Stimulated activated CD8-positive, alpha-beta memory T cell treated with anti-CD3 and anti-CD28 coated beads, Interleukin-4, amount 100 ng/mL, for 4 hours (primary cell): ENCODE results near the gene ALAD.
"Not testable (repeated sequence)": the region's sequence is repeated elsewhere in the genome, so short reads cannot be mapped to it uniquely, and the experiment has no call there.

Source experiments
- DNase-seq, 2 donors: peaks; one replicate each; pipeline ENCODE4 v3.0.0-alpha.2; 2020; ENCODE audit warnings: low read depth in 2 of 2, low spot score in 1 of 2

ALAD gene

DNA sequence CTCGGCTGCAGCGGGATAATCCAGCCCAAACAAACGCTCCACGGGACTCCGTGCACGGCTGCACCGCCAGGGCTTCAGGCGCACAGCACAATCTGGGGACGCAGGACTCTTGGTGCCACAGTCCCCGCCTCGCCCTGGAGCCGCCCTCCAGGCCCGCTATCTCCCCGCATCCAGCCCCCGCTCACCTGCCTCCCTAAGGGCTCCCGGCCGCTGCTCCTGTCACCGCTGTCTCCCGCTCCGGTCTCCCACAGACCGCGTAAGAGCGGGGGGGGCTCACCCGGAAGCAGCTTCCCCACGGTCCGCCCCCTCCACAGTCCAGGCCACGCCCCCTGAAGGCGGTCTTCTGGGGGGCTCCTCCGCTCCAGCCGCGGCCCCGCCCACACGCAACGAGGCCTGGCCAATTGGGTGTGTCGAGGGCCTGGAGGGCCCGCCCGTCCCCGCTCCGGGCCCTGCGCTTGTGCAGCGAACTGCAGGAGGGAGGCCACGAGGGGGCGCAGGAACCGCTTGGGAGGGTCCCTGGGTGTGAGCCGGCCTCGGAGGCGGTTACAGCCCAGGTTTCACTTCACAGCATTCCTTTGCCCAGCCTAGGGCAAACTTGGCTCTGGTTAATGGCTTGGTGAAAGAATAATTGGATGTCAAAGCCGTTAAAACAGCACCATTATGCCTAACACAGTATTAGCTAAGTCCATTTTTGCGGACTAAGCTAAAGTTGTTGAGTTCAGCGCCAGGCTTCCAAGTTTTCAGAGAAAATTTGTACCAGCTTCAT lies at the start of gene ALAD:
Gene ALAD (minus strand): TSS at position 258 of the 766 bp plus-strand sequence. CDS start 7,725 bp downstream, outside the sequence.
- DNase-seq, result peak; percentile 98 to 99

DNA sequence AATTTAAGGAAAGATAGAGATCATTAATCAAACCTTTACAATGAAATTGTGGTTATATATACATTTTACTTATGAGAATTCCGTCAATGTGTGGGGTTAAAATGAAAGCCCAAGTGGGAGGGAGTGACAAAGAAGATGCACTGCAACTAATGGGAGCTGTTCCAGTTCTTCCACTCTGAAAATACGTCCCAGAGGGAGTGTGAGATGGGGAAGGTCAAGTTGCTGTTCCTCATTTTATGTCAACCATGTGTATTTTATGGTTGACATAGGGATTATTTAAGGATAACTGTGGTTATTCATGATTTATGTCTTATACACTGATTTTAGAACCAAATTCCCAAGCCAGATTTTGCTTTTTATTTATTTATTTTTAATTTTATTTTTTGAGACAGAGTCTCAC lies 48.3 kb upstream of the ALAD start:
- DNase-seq, result no peak

DNA sequence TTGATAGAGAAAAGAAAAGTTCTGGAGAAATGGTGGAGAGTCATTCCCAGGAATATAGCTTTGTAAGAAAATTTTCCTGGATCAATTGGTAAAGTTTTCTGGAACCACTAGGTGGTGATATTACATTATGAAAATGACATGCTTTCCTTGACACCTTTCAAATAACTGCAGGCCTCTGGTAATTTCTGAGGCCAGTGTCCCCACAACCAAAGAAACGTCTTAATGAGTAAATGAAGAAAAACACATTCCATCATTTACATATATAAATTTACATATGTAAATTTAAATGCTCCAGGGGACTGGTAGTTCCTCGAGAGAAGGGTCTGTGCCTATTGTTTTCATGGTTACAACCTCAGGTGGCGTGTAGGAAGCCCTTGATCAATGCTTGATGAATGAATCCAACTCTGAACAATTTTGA lies 45.2 kb upstream of the ALAD start:
- no peak for DNase-seq

DNA sequence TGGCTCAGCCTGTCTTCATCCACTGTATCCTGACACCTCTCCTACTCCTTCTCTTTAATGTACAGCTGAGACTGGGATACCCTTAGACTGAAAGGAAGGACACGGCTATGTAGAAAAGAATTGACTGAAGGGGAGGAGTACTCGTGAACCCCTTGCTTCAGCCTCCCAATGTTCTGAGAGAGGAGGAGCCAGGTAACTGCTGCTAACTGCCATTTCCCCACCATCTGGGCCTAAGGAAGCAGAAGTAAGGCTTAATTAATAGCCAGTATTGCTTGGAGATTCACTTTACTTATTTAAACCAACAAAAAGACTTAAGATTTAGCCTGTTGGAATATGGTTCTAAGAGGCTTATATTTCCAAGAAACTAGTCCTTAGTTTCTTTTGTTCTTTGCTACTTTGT lies 43.7 kb upstream of the ALAD start:
- DNase-seq, result no peak

DNA sequence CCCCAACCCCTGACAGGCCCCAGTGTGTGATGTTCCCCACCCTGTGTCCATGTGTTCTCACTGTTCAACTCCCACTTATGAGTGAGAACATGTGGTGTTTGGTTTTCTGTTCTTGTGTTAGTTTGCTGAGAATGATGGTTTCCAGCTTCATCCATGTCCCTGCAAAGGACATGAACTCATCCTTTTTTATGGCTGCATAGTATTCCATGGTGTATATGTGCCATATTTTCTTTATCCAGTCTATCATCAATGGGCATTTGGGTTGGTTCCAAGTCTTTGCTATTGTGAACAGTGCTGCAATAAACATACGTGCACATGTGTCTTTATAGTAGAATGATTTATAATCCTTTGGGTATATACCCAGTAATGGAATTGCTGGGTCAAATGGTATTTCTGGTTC lies 36.6 kb upstream of the ALAD start:
- DNase-seq, result not testable (repeated sequence)

DNA sequence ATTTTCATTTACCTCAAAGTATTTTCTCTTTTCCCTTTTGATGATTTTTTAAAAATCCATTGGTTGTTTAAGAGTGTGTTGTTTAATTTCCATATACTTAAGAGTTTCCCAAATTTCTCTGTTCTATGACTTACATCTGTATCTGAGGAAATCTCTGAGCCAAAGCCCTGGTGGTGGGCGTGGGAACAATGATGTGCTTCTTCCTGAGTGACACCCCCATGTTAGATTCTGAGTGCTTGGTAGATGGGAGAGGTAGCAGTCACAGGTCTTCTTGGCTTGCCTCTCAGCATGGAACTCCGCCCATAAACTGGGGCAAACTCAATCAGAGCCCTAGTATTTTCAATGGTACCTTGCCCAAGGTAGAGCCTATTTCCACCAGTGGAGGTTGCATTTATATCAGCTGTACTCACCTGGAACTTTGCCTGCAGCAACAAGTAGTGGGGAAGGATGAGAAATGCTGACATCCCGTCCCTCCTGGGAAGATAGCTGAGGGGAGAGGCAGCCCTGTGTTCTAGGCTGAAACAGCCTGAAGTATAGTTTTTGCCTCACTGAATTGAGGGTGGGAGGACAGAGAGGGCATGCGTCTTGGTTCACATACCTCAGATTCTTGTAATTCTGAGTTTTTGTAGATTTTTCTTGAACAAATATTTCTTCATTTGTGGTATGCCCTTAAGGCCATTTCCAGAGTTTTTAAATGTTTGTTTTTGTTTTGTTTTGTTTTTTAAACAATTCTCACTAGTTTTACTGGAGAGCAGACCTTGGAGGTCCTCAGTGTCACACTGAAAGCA lies 35.8 kb upstream of the ALAD start:
- DNase-seq, result no peak

DNA sequence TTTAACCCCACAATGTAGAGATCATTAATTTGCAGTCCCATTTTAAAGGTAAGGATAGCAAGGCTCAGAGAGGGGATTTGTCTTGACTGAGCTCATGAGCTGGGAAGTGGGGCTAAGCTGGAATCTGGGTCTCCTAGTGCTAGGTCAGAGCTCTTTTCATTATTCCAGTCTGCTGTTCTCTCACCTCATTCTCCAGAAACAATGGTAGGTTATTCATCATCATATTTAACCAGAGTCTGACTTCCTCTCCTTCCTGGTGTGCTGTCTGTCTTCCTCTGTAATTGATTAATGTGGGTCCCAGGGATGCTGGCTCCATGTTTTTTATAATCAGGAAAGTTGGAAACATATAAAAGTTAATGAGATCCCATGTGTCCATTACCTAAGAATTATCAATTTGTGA lies 30.1 kb upstream of the ALAD start:
- no peak for DNase-seq

DNA sequence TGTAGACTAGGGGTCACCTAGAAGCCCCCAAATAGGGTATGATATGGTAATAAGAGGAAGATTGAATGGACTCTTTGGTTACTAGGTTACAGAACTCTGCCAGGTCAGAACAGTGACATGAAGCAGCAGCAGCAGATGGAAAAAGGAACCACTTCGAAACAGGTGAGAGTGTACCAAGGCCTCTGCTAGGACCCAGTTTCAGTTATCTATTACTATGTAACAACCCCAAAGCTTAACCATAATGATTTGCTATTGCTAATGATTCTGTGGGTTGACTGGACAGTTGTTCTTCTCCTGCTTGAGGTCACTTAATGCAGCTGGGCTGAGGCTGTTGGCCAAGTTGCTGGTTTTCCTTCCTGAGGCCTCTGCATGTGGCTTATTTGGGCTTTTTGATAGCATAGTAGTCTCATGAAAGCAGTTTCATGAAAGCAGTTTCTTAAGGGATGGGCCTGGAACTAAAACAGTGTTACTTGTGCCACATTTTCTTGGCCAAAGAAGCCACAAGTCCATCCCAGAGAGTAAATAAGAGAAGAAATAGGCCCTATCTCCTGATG lies 27.1 kb upstream of the ALAD start:
- DNase-seq, result no peak

DNA sequence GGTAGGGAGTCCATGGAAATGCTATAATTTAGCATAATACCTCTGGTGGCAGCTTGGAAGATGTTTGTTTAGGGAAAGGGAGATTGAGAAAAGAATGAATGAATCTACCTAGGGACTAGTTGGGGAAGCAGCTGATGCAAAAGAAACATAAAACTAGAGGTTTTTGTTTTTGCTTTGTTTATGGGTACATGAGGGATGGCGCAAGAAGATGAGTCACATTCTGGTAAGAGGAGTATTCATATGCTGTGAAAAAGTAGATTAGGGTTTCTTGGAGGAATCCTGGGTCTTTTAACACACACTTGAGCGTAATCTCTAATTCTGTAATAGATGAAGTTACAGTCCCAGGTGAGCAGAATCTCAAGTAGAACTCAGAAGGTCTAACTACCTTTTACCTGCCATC lies 26.5 kb upstream of the ALAD start:
- no peak for DNase-seq

DNA sequence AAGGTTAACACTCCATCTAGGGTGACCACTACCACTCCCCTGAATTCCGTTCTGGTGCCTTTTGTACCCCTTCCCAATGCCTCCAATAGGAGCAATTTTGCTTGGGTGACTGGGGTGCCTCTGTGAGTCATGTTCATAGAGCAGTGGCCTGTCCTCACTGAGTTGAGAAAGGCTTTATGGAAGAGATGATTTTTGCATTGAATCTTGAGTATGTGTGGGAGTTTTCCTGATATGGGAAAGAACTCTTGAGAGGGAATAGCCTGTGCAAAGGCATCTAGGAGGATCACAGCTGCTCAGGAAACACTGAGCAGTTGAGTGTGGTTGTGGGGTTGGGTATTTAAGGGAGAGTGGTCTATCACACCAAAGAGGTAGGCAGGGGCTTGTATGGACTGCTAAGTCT lies 25.6 kb upstream of the ALAD start:
- no peak for DNase-seq

DNA sequence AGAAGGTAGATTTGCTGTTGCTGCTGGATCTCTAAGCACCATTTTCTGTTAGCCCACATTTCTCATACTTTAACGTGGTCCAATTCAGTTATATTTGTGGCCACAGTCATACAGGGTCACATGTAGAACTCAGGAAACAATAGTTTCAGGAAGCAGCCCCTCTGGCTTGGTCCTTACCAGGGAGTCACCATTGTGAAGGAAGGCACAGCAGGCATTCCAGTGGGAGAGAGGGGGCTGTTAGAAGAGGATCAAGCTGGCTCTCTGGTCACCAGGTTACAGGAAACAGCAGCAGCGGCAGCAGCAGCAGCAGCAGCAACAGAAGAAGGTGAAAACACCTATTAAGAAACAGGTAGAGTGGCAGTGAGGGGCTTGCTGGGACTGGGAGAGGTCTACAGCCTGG lies 24.0 kb upstream of the ALAD start:
- no peak for DNase-seq

DNA sequence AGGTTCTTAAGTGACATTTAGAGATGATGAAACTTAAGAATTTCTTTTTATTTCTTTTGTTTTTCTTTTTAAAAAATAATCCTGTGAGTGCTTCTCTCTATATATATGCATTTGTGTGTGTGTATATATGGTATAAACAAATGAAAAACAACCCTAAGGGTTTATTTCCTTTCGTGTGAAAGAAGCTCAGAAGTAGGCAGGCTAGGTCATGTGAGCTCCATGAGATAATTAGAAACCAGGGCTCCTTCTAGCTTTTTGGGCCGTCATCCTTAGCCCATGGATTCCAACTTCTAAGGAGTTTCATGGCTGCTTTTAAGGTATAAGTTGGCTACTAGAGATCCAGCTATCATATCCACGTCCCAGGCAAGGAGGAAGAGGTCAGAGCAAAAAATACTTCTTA lies 20.6 kb upstream of the ALAD start:
- no peak for DNase-seq

DNA sequence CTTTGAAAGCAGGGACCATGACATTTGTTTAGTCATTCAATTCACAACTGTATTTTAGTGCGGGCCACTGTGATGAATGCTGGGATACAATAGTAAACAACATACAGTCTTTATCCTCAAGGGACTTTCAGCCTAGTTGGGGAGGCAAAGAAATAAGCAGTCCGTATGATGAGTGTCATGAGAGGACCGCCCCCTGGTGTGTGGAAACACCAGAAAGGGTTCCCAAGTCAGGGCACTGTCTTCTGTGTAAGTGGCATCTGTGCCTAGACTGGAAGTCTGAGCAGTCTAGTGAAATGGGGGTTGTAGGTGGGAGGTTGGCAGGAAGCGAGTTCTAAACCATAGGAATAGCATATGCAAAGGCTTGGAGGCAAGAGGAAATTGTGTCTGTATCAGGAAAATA lies 16.3 kb upstream of the ALAD start:
- DNase-seq, result no peak

DNA sequence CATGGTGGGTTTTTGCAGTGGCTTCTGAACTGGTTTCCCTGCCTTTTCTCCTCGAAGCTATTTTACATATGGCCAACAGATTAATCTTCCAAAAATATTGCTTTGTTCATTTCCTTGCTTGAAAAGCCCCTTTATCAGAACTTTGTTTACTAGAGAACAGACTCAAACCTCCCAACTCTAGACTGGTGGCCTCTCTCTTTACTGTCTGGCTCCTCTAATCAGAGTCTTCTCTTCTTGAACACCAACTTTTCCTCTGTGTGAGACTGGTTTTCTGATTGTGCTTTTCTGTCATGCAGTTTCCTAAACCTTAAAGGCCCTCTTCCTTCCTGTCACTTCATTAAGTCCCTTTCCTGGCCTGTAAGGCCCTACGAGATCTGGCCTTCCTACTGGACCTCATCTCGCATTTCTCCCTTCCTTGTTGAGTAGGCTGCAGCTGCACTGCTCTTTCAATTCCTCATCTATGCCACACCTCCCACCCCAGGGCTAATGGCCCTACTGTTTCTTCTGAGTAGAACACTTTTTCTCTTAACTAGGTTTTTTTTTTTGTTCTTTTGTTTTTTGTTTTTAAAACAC lies 15.2 kb upstream of the ALAD start:
- no peak for DNase-seq

DNA sequence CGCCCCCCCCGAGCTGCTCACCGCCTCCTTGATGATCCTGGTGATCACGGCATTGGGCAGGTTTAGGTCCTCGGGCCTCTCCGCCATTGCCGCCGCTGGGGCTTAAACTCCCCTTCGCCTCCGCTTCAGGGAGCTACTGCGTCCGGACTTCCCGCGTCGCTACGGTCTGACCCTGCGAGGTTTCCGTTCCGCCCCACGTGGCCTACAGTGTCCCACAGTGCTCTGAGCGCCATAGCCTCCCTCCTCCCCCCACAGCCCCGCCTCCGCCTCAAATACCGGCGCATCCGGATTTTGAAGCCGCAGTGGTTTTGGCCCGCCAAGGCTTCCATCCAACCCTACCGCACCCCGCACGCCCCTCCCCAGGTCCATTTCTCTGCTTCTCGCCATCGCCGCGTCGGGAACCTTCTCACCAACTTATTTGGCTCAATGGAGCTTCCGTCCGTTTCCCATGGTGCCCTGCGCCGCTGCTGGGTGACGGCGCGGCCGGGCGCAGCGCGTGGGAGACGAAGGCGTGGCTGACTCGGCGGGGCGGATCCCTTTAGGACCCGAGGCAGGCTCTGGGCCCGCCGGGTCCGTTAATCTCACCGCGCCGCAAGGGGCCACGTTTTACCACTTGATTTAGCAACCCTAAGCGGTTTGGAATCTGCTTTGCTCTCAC lies 9.3 kb upstream of the ALAD start, which contains the start of the genes C9orf43 and POLE3:
Gene C9orf43 (plus strand): TSS at position 541 of the 658 bp plus-strand sequence. CDS start 2,747 bp downstream, outside the sequence.
Gene POLE3 (minus strand): TSS at position 469 of the 658 bp plus-strand sequence. CDS start 382 bp downstream, at position 87.
- DNase-seq, result peak; percentile 87 to 88

DNA sequence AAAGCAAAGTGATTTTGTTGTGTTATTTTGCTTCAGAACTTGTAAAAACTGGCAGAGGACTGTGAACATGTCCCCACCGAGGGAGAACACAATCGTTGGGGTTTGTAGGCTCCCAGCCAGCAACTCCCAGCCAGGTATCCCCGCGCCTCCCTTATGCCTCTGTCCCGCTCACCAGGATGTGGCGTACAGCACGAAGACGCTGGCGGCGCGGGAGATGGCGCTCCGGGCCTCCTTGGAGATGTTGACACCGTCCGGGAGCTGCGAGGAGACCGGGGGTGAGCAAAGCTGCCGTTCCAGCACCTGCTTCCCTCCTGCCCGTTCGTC lies 8.8 kb upstream of the ALAD start:
- DNase-seq, result no peak

DNA sequence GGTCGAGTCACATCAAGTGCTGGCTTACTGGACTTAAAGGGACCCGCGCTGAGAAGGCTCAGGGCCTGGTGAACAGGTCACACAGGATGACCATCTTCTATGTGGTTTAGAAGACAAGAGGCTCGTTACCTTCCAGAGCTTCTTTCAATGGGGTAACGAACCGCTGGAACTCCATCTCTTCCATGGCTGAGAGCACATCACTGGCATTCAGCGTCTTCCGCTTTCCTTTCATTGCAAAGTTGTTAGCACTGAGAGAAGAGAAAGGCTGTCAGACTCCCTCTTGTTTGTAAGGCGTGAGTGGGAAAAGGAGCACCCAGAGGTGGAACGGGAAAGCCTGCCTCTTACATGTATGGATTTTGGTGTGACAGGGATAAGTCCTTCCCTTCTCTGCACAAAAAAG lies 8.4 kb upstream of the ALAD start:
- no peak for DNase-seq

DNA sequence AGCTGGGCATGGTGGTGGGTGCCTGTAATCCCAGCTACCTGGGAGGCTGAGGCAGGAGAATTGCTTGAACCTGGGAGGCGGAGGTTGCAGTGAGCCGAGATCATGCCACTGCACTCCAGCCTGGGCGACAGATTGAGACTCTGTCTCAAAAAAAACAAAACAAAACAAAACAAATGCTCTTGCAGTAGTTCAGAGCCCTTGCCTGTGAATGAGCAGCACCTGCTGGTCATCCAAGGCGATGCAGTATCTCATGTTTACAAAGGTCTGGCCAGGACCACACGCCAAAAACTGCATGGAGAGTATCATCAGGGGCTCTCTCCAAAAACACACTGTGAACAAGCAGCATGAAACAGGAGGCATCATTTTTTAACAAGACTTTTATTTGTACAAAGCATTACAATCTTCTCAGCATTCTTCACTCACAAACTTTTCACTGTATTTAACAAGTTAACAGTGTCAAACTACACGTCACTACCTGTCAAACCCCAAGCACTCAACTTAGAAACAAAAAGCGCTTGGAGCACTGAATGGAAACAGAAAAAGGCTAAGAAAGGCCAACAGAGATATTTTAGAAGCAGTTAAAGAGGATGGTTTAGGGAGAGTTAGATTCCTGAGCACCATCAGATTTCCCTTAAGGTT lies 5.9 kb upstream of the ALAD start:
- not testable (repeated sequence) for DNase-seq

DNA sequence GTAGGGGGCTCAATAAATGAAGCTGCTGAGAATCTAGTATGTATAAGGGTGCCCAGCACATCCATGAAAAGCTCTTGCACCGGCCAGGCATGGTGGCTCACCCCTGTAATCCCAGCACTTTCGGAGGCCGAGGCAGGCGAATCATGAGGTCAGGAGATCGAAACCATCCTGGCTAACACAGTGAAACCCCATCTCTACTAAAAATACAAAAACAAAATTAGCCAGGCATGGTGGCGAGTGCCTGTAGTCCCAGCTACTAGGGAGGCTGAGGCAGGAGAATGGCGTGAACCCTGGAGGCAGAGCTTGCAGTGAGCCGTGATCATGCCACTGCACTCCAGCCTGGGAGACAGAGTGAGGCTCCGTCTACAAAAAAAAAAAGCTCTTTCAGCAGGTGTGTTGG lies 5.3 kb upstream of the ALAD start:
- not testable (repeated sequence) for DNase-seq

DNA sequence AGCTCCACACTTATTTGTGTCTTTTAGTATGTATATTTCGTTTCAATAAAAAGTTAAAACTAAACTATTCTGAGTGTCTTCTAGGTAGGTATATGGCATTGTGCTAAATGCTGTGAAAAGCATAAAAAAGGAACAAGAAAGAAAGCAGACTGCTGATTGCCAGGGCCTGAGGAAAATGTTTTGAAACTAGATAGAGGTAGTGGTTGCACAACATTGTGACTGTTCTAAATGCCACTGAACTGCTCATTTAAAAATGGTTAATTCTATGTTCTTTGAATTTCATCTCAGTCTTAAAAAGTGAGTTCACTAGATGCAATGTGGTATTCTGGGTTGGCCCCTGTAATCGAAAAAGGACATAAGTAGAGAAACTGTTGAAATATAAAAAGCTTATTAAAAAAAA lies 2.6 kb upstream of the ALAD start:
- DNase-seq, result no peak
